GM12872 (cell line): ENCODE measurements around the gene TTLL6.

Experiments used
- TF ChIP-seq, protein P1 (sequence below): IDR thresholded peaks from 3 replicates; pipeline ENCODE4 v1.5.1; 2011; ENCODE audit warnings: low read depth, mild to moderate bottlenecking, low read length, moderate library complexity; ENCODE audit not compliant: insufficient read depth

TTLL6 gene

GRCh38 chr17:48816774-48817590, at the start of gene TTLL6:
TSS of gene TTLL6 (minus strand) at chr17:48817229. CDS start at chr17:48817072, 157 bp downstream.
- TF ChIP-seq, protein P1, sequence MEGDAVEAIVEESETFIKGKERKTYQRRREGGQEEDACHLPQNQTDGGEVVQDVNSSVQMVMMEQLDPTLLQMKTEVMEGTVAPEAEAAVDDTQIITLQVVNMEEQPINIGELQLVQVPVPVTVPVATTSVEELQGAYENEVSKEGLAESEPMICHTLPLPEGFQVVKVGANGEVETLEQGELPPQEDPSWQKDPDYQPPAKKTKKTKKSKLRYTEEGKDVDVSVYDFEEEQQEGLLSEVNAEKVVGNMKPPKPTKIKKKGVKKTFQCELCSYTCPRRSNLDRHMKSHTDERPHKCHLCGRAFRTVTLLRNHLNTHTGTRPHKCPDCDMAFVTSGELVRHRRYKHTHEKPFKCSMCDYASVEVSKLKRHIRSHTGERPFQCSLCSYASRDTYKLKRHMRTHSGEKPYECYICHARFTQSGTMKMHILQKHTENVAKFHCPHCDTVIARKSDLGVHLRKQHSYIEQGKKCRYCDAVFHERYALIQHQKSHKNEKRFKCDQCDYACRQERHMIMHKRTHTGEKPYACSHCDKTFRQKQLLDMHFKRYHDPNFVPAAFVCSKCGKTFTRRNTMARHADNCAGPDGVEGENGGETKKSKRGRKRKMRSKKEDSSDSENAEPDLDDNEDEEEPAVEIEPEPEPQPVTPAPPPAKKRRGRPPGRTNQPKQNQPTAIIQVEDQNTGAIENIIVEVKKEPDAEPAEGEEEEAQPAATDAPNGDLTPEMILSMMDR = no peak

DNA sequence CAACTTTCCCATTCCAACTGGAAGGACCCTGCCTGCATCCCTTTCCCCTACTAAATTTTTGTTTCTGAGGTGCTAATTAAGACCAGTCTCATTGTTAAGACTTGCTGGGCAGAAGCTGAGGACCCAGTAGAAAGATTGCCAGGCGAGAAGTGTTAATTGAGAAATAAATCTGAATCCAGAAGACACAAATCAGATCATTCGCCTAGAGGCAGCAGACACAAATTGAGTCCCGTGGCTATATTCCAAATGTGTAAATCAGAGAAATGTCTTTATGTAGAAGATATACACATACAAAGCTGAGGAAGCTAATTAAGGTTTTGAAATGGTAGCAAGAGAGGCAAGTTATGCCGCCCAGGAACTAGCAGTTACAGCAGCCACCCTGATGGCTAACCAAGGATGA, 43.4 kb upstream of the TTLL6 start:
- TF ChIP-seq, protein P1 = no peak

- TF ChIP-seq, protein P1 = peak; percentile 26; the same call in 2 of the 3 replicates
Measured at GRCh38 chr17:48860034-48860433, 43.0 kb upstream of the TTLL6 start.

DNA sequence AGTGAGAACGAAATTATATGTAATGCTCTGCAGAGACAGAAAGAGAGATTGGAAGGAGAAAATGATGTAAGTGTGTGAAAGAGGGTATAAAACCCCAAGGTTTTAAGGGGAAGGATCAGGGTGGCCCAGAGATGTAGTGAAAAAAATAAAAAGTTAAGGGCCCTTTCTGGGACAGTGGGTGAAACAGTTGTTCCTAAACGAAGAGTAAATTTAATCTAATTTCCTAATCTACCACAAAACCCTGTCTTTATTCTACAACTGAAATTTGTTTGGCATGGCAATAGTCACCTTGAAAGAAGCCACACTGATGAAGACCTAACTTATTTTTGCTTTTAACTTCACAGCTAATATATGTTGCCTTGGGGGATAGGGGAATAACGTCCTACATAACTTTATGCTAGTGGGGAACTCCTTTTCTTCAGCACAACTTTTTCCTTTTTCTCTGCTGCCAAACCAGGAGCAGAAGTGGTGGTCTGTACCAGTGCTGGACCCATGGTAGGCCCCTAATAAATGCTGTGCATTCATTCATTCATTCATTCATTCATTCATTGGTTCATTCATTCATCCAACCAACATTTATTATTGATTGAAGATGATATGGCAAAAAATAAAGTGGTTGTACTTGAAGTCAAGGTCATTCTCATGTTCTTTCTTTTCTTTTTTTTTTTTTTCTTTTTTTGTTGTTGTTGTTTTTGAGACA, 39.2 kb upstream of the TTLL6 start:
- TF ChIP-seq, protein P1 = no peak

DNA sequence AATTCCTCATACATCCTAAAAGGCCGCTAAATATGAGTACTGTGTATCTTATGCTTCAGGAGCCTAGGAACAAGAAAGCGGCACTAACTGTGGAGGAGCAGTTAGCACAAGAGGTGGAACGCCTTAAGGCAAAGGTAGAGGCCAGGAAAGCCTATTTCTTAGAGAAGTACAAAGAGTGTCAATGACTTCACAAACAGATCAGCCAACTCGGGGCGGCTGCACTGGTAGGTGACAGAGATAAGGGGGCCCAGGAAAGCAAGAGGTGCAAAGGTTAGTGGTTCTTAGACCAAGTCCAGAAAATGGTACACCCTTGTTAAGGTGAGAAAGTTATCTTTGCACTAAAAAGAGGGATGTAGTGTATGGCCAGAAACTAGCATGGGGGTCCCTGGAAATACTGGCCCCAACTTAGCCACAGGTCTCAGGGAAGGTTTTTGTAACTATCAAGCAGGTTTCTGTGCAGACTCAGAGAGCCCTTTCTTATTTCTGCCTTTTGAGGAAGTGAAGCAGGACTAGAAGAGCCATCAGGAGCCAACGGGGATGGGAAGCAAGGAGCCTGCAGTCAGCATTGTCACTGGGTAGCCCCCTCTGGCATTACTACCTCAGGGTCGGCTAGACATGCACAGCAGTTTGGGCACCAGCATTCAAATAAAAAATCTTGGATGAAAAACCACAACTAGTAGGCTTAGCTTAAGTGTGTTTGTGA, 37.9 kb upstream of the TTLL6 start:
- TF ChIP-seq, protein P1 = no peak

DNA sequence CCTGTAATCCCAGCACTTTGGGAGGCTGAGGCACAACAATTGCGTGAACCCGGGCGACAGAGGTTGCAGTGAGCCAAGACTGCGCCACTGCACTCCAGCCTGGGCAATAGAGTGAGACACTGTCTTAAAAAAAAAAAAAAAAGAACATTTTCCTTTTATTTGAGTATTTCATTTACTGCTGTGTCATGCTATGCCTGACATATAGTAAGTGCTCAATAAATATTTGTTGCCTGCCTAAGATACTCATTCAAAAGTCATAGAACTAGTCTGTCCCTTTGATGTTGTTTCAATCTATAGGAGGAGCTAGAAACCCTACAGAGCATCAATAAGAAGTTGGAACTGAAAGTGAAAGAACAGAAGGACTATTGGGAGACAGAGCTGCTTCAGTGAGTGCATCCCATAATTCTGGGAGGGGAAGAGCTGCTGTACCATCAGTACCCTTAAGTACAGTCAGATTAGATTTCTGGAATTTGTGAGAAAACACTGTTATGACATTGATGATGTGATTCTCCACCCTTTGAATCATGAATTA, 33.8 kb upstream of the TTLL6 start:
- TF ChIP-seq, protein P1 = no peak
